ENCODE results near the gene CAPSL. TPM values are rescaled to one million over a fixed set of nuclear protein-coding genes. Genes with fewer than 3 reads are reported as not detected.

CAPSL gene
- total and polyA plus RNA-seq, 2 of the 8 experiments (the other 6 are each of a cell fraction or from before 2014, with no cell fraction given) = not detected

DNA sequence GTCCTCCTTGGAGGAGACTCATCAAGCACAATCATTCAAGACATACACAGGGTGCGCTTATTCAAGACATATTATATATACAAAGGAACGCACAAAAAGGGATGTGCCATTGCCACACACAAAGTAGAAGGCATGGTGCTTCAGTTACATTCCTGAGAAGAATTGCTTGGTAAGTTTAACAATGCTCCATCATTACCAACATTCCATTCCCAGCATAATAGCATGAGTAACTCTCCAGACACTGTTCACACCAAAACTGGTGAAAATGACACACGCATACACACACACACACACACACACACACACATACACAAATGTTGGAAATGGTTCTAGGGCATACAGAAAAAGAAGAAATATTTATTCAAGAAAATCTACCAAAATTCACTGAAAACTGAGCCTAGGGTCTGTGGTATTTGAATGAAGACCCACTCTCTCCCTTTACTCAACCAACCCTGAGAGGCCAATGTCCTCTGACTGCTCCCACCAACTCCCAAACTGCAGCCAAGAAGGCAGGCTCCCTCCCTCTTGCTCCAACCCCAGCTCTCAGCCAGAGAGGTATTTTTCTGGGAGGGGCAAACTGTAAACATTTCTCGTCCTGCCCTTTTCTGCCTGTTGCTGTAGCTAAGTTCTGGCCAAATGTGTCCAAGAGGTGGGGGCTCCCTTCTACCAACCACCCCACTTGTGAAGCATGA lies 32.9 kb upstream of the CAPSL start (continued):
- TF ChIP-seq, protein P1, sequence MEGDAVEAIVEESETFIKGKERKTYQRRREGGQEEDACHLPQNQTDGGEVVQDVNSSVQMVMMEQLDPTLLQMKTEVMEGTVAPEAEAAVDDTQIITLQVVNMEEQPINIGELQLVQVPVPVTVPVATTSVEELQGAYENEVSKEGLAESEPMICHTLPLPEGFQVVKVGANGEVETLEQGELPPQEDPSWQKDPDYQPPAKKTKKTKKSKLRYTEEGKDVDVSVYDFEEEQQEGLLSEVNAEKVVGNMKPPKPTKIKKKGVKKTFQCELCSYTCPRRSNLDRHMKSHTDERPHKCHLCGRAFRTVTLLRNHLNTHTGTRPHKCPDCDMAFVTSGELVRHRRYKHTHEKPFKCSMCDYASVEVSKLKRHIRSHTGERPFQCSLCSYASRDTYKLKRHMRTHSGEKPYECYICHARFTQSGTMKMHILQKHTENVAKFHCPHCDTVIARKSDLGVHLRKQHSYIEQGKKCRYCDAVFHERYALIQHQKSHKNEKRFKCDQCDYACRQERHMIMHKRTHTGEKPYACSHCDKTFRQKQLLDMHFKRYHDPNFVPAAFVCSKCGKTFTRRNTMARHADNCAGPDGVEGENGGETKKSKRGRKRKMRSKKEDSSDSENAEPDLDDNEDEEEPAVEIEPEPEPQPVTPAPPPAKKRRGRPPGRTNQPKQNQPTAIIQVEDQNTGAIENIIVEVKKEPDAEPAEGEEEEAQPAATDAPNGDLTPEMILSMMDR (IDR thresholded peaks at IDR 0.05; ENCODE audit: control extremely low read depth in 1 of 3, insufficient read depth in 1 of 3, low read depth in 1 of 3, low read length in 3 of 3) = no peak
